ENCODE results near the gene FTO. TPM values are rescaled to one million over a fixed set of nuclear protein-coding genes. Genes with fewer than 3 reads are reported as not detected.

The FTO gene
- total and polyA plus RNA-seq, 3 donors from 2014 or later = 32.4 to 64.7 (median 50.3) TPM

DNA sequence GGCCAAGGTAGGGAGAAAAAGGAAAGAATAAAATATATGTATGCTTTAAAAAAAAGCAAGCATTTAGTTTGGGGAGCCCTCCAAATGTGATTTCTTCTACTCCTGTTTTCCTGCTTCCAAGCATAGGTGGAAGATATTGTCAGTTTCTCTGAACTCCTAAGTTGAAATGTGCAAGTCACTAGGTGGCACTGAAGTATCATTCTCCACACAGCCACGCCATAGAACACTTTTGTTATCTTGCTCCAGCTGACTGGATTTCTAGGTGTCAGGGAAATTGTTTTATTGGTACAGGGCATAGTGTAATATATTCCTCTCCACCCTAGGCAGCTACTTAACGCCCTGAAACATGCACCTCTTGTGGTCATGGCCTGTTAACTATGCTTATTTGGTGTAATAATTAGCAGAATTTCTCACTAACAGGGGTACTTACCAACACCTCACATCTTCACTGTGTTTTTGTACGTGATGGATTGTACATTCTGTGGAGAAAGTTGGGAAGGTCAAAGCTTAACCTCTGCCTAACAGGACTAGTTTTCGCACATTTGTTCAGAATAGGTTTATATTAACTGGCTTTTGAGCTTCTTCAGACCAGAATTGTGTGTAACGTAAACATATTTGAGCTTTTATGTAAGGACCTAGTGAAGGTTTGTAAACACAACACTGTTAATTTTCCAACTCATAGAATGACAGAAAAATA lies 69.3 kb downstream of the FTO start:
- intact Hi-C loops (cut with DNase I; ENCODE audit: low total_unique reads) = no loop called here
- H3K27ac ChIP-seq = no peak overlapping the region
- H3K36me3 ChIP-seq (ENCODE audit: low read depth, missing control alignments) = no peaks in the 10 kb centered on the region
- TF ChIP-seq POLR2A (IDR thresholded peaks at IDR 0.05) = no peak
- TF ChIP-seq, protein P1, sequence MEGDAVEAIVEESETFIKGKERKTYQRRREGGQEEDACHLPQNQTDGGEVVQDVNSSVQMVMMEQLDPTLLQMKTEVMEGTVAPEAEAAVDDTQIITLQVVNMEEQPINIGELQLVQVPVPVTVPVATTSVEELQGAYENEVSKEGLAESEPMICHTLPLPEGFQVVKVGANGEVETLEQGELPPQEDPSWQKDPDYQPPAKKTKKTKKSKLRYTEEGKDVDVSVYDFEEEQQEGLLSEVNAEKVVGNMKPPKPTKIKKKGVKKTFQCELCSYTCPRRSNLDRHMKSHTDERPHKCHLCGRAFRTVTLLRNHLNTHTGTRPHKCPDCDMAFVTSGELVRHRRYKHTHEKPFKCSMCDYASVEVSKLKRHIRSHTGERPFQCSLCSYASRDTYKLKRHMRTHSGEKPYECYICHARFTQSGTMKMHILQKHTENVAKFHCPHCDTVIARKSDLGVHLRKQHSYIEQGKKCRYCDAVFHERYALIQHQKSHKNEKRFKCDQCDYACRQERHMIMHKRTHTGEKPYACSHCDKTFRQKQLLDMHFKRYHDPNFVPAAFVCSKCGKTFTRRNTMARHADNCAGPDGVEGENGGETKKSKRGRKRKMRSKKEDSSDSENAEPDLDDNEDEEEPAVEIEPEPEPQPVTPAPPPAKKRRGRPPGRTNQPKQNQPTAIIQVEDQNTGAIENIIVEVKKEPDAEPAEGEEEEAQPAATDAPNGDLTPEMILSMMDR (IDR thresholded peaks at IDR 0.05) = peak in 2 of 3 experiments; percentile 26 to 28
- H3K4me1 ChIP-seq = peaks cover 11% of the 10 kb centered on the region
- H3K4me3 ChIP-seq = no peak overlapping the region
- no peaks in the 10 kb centered on the region for H3K27me3 ChIP-seq
- no peaks in the 10 kb centered on the region for H3K9me3 ChIP-seq
- 59 to 67% methylated on average over 5 of the region's 5 CpGs for WGBS, 2 donors
- peak; percentile 40 for DNase-seq

DNA sequence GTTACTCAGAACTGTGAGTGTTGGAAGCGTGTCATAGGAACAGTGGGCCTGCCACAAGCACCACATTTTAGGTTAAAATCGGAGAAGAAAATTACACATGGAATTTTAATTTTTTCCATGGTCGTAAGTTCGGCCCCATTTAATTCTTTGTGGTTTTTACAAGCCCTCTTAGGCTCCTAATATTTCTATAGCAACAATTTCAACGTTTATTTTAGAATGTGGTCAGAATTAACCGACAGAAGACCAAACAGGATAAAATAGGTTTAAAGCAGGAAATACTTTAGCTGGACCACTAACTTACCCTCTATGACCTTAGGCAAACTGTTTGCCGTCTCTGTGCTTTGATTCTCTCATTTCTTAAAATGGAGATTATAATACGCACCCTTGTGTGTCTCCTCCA lies 69.9 kb downstream of the FTO start:
- 86 to 88% methylated on average over 8 of the region's 8 CpGs for WGBS, 2 donors
- intact Hi-C loops (cut with DNase I; ENCODE audit: low total_unique reads) = no loop called here
- Histone ChIP-seq H3K27ac (no peak overlapping the region), H3K27me3 (no peaks in the 10 kb centered on the region), H3K4me3 (no peak overlapping the region), H3K36me3 (ENCODE audit: low read depth, missing control alignments) (no peaks in the 10 kb centered on the region), H3K4me1 (peaks cover 11% of the 10 kb centered on the region), H3K9me3 (no peaks in the 10 kb centered on the region)
- TF ChIP-seq, protein P1 (IDR thresholded peaks at IDR 0.05) = no peak
- no peak for TF ChIP-seq POLR2A (IDR thresholded peaks at IDR 0.05)
- no peak for DNase-seq

DNA sequence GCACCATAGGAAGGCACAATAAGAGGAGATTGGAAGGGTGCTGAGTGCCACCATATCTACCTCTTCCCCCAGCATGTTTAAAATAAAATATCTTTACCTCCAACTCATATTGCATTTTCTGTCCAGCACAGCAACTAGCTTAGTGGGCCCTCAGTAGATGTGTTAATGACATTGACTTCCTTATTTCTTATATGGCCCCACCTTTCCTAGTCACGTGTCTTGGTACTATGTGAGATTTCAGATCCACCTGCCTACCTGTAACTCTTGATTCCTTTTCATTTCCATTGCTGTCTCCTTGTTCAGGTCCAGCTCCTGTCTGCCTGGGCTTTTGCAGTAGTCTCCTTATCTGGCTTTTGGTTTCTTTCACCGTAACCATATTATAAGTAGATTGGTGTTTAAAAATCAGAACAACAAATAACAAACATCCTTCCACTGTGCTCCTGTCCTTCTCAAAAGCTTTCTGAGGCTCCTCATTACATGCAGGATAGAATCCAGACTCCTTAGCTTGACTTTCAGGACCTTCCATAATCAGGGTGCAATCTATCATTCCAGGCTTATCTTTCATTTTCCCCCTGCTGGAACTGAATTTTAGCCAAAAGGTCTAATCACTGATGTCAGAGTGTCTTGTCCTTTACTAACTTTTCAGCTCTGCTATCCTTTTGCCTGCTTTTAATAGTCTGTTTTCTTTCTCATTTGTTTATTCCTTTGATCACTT lies 71.3 kb downstream of the FTO start:
- intact Hi-C loops (cut with DNase I; ENCODE audit: low total_unique reads) = no loop called here
- Histone ChIP-seq H3K4me1 (peaks cover 10% of the 10 kb centered on the region), H3K4me3 (no peak overlapping the region), H3K27ac (no peak overlapping the region), H3K36me3 (ENCODE audit: low read depth, missing control alignments) (no peaks in the 10 kb centered on the region), H3K27me3 (no peaks in the 10 kb centered on the region), H3K9me3 (no peaks in the 10 kb centered on the region)
- DNase-seq = no peak
- TF ChIP-seq, protein P1 (IDR thresholded peaks at IDR 0.05) = no peak
- TF ChIP-seq POLR2A (IDR thresholded peaks at IDR 0.05) = no peak
- WGBS, 2 donors = 78 to 85% methylated on average over 2 of the region's 2 CpGs

DNA sequence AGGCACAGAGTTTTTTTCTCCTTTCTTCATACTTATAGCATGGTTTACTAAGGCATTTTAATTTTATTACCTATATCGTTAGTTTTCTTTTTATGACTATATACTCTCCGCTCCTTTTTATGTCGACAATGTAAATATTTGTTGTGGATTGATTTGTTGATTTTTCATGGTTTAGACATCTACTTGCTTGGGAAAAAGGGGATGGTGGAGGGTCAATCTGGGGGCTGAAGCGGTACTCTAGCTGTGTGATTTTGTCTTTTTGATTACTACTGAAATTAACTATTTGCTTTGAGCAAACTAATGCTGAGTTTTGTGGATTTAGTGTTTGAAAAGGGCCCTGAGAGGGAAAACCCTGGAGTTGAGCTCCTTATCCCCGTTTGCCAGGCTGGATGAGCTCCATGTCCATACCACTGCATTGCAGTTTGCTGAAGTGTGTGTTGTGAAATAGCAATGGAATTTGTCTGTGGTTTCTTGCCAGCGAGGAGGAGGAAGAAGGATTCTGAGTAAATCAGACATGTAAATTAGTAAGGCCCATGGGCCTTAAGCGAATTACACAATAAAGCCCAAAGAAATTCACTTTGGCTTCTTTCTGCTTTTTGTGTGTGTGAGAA lies 72.0 kb downstream of the FTO start:
- Histone ChIP-seq H3K4me1 (peaks cover 4% of the 10 kb centered on the region), H3K36me3 (ENCODE audit: low read depth, missing control alignments) (no peaks in the 10 kb centered on the region), H3K4me3 (no peak overlapping the region), H3K27ac (no peak overlapping the region), H3K27me3 (no peaks in the 10 kb centered on the region), H3K9me3 (no peaks in the 10 kb centered on the region)
- intact Hi-C loops (cut with DNase I; ENCODE audit: low total_unique reads) = no loop called here
- DNase-seq = no peak
- 79 to 81% methylated on average over 7 of the region's 7 CpGs for WGBS, 2 donors
- no peak for TF ChIP-seq POLR2A (IDR thresholded peaks at IDR 0.05)
- TF ChIP-seq, protein P1 (IDR thresholded peaks at IDR 0.05) = no peak

All from testis (tissue), 3 donors.